SK-N-DZ (cell line): Measurements from ENCODE around the gene JAK1.
A peak's percentile ranks its signal among the peaks of the same experiment; 100 is the strongest.
"Not testable (repeated sequence)": the region's sequence is repeated elsewhere in the genome, so short reads cannot be mapped to it uniquely, and the experiment has no call there.

Source experiments
- DNase-seq: peaks from one replicate; pipeline ENCODE4 v3.0.0-alpha.2; 2015; ENCODE audit warnings: low spot score

JAK1 gene

GRCh38 chr1:64950284-64950809 lies 16.0 kb downstream of the JAK1 start:
- no peak for DNase-seq

- DNase-seq: no peak
Measured at GRCh38 chr1:64948905-64949833, 17.2 kb downstream of the JAK1 start.

- DNase-seq: no peak
Measured at GRCh38 chr1:64948216-64948615, 18.1 kb downstream of the JAK1 start.

- no peak for DNase-seq
Measured at GRCh38 chr1:64946916-64947315, 19.4 kb downstream of the JAK1 start.

- no peak for DNase-seq
Measured at GRCh38 chr1:64944913-64945312, 21.4 kb downstream of the JAK1 start.

GRCh38 chr1:64942675-64943074 lies 23.7 kb downstream of the JAK1 start:
- DNase-seq: no peak

GRCh38 chr1:64942118-64942517 lies 24.2 kb downstream of the JAK1 start:
- no peak for DNase-seq

- peak; percentile 4 for DNase-seq
Measured at GRCh38 chr1:64941461-64942117, 24.8 kb downstream of the JAK1 start.

GRCh38 chr1:64940025-64940424 lies 26.3 kb downstream of the JAK1 start:
- DNase-seq: no peak

- DNase-seq: no peak
Measured at GRCh38 chr1:64938991-64939390, 27.4 kb downstream of the JAK1 start.

- DNase-seq: no peak
Measured at GRCh38 chr1:64936956-64937355, 29.4 kb downstream of the JAK1 start.

GRCh38 chr1:64935551-64936155 lies 30.7 kb downstream of the JAK1 start:
- no peak for DNase-seq

GRCh38 chr1:64934878-64935275 lies 31.5 kb downstream of the JAK1 start:
- DNase-seq: no peak

GRCh38 chr1:64934115-64934877 lies 32.1 kb downstream of the JAK1 start:
- DNase-seq: no peak

GRCh38 chr1:64933296-64934070 lies 32.9 kb downstream of the JAK1 start:
- DNase-seq: no peak

- no peak for DNase-seq
Measured at GRCh38 chr1:64932962-64933295, 33.4 kb downstream of the JAK1 start.

GRCh38 chr1:64930640-64931039 lies 35.7 kb downstream of the JAK1 start:
- not testable (repeated sequence) for DNase-seq

GRCh38 chr1:64929221-64929620 lies 37.1 kb downstream of the JAK1 start:
- DNase-seq: no peak

GRCh38 chr1:64928325-64928724 lies 38.0 kb downstream of the JAK1 start:
- DNase-seq: no peak

- DNase-seq: no peak
Measured at GRCh38 chr1:64925594-64925993, 40.8 kb downstream of the JAK1 start.

GRCh38 chr1:64923294-64923718 lies 43.0 kb downstream of the JAK1 start:
- no peak for DNase-seq
